Measurements from ENCODE around the gene TMEM97. TPM values are rescaled to one million over a fixed set of nuclear protein-coding genes. Genes with fewer than 3 reads are reported as not detected.

The TMEM97 gene
- total and polyA plus RNA-seq, 2 experiments from 2014 or later: 101 to 216 TPM

- TF ChIP-seq EZH2phosphoT487 (IDR thresholded peaks at IDR 0.05; ENCODE audit: unreplicated experiment) (no peak), CTCF (conservative IDR thresholded peaks at IDR 0.05; ENCODE audit: low read depth in 2 of 2) (no peak), ETS1 (IDR thresholded peaks at IDR 0.05) (no peak), REST (IDR thresholded peaks at IDR 0.05; ENCODE audit: unreplicated experiment) (no peak), ZNF331 (CRISPR knock-in tag; IDR thresholded peaks at IDR 0.05; ENCODE audit: low read depth) (no peak), STAT1 (IDR thresholded peaks at IDR 0.05; ENCODE audit: unreplicated experiment) (no peak), ZNF114 (CRISPR knock-in tag; IDR thresholded peaks at IDR 0.05) (no peak), EZH2 (IDR thresholded peaks at IDR 0.05; ENCODE audit: low read depth, unreplicated experiment) (no peak), POLR2AphosphoS5 (IDR thresholded peaks at IDR 0.05; ENCODE audit: low read depth) (no peak), JUNB (IDR thresholded peaks at IDR 0.05; ENCODE audit: unreplicated experiment) (no peak), ZNF462 (CRISPR knock-in tag; IDR thresholded peaks at IDR 0.05) (no peak), NANOG (IDR thresholded peaks at IDR 0.05; ENCODE audit: borderline replicate concordance) (no peak), CREB1 (CRISPR knock-in tag; IDR thresholded peaks at IDR 0.05; ENCODE audit: low read depth) (no peak)
- Histone ChIP-seq H3K9me2 (ENCODE audit: insufficient read depth) (no peaks in the 10 kb centered on the region), H4K20me1 (replicated peaks; ENCODE audit: insufficient read depth) (no peaks in the 10 kb centered on the region), H3K36me3 (ENCODE audit: insufficient read depth) (no peaks in the 10 kb centered on the region), H3K4me3 (no peak overlapping the region), H3K4me2 (no peak overlapping the region), H3K4me1 (ENCODE audit: insufficient read depth) (no peaks in the 10 kb centered on the region), H2AFZ (no peak overlapping the region), H3F3A (replicated peaks; ENCODE audit: low read depth) (no peaks in the 10 kb centered on the region), H3K27me3 (ENCODE audit: insufficient read depth) (no peaks in the 10 kb centered on the region), H3K27ac (ENCODE audit: low read depth) (no peak overlapping the region), H3K79me2 (replicated peaks; ENCODE audit: insufficient read depth) (no peaks in the 10 kb centered on the region)
- H3K4me3 Mint-ChIP-seq: no peak overlapping the region
- H3K9me3 Mint-ChIP-seq: no peaks in the 10 kb centered on the region
- DNase-seq (ENCODE audit: low spot score): no peak
- H3K27me3 Mint-ChIP-seq (ENCODE audit: insufficient read depth, low read depth, poor library complexity): no peaks in the 10 kb centered on the region
- no peaks in the 10 kb centered on the region for H3K36me3 Mint-ChIP-seq (ENCODE audit: low read depth)
- H3K27ac Mint-ChIP-seq: no peak overlapping the region
- ATAC-seq: no peak
- H3K4me1 Mint-ChIP-seq: peaks cover 7% of the 10 kb centered on the region; the same call in 2 of the 3 replicates
Measured at GRCh38 chr17:28285965-28286364, 33.0 kb upstream of the TMEM97 start.

Measured in GM23338 (cell line).